ENCODE data around the gene CHDH.
A peak's percentile ranks its signal among the peaks of the same experiment; 100 is the strongest.

The CHDH gene, protein sequence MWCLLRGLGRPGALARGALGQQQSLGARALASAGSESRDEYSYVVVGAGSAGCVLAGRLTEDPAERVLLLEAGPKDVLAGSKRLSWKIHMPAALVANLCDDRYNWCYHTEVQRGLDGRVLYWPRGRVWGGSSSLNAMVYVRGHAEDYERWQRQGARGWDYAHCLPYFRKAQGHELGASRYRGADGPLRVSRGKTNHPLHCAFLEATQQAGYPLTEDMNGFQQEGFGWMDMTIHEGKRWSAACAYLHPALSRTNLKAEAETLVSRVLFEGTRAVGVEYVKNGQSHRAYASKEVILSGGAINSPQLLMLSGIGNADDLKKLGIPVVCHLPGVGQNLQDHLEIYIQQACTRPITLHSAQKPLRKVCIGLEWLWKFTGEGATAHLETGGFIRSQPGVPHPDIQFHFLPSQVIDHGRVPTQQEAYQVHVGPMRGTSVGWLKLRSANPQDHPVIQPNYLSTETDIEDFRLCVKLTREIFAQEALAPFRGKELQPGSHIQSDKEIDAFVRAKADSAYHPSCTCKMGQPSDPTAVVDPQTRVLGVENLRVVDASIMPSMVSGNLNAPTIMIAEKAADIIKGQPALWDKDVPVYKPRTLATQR

DNA sequence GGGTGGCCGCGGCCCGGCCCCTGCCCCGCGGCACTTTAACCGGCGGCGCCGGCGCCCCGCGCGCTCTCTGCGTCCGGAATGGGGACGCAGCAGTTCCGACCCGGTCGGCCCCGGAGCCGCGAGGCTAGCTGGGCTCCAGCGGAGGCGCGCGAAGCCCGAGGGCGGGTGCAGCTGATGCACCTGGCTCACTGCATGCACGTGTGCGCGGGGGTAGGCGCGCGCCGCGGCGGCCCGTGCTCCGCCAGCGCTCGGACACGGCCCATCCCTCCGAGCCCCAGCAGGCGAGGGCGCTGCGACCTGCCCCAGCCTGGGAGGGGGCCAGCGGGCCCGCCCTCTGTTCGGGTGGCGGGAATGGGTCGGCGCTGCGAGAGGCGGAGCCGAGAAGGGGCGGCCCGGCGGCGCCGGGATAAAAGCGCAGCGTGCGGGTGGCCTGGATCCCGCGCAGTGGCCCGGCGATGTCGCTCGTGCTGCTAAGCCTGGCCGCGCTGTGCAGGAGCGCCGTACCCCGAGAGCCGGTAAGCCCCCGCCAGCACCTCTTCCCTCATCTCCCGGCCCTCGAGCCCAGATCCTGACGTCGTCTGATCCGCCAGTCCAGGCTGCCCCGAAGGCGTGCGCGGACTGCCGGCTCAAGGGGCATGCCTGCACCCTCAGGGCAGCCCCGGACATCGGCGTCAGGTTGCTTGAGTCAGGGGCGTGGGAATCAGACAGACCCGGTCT, at the start of gene CHDH, which contains the start of gene IL17RB:
Gene CHDH (minus strand): TSS at position 286 of the 717 bp plus-strand sequence. CDS start 22,411 bp downstream, outside the sequence.
Gene IL17RB (plus strand): TSS at position 435 of the 717 bp plus-strand sequence. CDS start 21 bp downstream, at position 456.
- peak; percentile 18 for DNase-seq

DNA sequence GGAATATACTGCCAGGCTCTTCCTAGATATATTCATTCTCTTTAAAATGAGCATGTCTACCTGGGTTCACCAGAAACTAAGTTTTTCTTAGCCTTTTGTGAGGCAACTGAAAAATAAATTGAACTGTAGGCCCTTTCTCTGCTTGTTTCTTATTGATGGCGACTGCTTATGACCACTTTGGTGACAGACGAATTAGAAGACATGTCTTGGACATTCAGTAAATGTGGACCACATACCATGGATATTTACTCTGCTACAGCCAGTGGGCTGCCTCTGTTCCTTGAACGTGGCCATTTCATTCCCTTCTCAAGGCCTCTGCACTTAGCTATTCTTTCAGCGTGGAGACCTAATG, 46.0 kb upstream of the CHDH start:
- DNase-seq = no peak

DNA sequence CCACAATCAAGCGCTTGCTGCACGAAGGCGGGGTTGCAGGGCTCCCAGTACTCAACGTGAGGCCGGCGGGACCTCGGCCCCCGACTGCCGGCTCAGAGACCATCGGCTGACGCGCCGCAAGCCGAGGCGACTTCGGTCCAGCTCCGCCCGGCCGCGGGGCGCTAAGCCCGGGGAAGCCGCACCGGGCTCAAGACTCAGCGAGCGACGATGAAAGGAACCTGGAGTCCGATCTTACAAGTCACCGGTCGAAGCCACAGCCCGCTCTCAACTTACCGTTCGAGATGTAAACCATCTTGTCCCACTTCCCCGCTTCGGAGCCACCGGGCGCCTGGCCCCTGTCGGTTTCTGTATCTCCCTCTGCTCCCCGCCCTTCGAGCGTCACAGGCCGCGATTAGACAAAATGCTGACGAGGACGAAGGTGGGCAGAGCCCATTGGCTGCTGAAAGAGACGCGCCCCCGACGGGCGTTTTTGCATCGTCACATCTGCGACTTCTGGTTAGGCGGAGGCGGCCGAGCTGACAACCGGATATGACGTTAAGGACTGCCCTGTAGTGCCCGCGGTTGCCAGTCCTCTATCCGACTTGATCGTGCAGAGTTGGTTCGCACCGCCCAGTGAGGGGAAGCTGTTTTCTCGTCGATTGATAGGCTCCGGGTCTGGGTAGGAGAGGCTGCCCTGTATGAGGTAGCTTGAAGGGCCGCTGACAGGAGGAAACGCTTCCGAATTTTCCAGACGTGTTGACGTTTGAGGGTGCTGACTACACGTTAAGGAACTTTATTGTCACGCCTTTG, 45.5 kb upstream of the CHDH start, which contains the start of gene SELENOK:
Gene SELENOK (minus strand): TSS at position 363 of the 789 bp plus-strand sequence.
- DNase-seq = peak; percentile 95

DNA sequence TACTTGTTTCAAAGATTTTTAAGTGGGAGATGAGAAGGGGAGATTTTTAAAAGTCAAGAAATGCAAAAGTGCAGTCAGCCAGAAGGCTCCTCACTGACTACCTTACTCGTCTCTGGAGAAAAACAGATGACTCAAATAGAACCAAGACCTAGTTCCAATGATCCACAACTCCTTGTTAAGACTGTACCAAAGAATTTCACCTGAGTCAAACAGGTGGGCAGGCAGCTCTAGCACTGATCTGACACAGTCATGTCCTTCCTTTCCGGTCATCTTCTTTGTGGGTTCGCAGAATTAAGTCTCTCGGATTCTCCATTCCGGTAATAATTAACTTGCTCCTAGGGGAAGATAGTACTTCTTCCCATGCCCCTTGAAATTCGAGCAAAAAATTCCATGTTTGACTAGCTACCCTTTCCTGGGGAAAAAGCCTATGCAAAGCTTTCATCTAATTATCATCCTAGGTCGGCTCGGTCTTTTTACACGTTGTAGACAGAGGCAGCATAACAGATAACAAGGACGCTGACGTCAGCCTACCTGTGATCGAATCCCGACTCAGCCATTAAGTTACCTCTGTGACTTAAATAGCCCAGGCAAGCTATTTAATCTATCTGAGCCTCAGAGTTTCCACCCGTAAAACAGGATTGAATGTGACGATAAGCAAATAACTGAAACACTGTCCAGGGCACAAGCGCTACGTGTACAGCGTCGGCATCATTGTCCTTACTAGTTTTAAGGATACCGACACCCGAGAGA, 44.7 kb upstream of the CHDH start:
- no peak for DNase-seq

DNA sequence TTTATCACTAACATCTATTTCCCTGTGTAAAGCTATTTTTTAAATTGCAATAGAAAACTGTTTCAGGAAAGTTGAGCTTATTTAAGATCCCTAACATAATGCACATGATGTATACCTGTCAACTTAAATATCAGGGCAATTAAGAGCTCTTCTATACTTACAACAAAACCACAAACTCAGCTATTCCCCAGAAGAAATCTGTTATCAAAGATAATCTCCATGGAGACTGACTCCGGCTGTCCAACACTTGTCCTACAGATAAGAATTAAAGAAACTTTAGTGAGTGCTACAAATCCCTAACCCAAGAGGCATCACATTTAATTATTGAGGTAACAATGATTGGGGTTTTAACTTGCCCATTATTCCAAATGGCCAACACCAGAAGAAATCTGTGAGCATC, 42.0 kb upstream of the CHDH start:
- DNase-seq = no peak

DNA sequence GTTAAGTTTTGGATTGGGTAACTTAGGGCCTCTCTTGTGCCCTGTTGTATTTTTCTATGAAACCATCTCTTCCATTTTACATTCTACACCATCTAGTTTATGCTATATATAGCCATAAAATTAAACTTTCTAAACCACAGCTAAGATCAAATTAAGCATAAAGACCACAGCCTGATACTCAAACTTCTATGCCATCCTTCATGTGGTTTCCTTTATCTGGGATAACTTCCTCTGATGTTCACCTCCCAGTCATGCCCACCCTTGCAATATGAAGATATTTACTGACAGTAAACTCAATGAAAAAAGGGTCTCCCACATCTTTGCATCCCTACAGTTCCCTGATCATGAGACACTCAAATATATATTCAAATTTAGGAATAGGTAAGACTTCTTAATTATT, 41.2 kb upstream of the CHDH start:
- no peak for DNase-seq

DNA sequence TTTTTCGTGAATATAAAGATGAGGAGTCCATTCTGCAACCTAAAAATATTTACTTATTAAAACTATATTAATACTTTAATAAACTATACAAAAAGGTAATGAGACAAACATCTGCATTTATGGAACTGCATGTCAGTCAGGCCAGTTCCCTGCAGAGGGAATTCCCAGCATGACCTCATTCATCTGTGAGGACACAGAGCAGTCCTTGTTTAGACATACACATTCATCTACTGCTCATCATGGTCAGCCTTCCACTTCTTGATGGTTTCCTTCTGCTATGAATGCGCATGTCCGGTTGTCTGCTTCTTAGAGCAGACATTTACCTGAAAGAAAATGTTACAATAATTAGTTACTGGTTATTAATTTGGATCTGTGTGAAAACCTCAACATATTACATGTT, 39.0 kb upstream of the CHDH start:
- no peak for DNase-seq

DNA sequence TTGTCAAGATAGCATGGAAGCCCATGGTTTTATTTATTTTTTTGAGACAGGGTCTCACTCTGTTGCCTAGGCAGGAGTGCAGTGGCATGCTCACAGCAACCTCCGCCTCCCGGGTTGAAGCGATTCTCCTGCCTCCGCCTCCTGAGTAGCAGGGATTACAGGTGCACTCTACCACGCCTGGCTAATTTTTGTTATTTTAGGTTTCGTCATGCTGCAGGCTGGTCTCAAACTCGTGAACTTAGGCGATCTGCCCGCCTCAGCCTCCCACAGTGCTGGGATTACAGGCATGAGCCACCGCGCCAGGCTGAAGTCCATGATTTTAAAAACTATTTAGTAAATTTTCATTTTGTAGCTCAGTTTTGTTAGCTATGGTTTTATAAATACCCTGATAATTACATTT, 38.4 kb upstream of the CHDH start:
- no peak for DNase-seq

DNA sequence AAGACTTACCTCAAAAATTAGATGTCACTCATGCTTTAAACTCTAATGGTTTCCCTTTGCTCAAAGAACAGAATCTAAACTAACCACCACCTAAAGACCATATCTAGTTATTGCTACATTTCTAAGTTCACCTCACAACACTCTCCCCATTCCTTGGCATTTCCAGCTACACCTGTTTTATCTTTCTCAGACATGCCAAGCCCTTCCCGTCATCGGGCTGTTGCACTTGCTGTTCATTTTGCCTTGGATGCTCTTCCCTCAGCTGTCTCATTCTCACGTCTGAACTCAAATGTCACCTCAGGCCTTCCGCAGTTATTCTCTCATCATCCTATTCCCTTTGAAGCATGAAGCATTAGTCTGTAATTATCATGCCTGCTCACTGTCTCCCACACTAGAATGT, 36.8 kb upstream of the CHDH start:
- DNase-seq = no peak

DNA sequence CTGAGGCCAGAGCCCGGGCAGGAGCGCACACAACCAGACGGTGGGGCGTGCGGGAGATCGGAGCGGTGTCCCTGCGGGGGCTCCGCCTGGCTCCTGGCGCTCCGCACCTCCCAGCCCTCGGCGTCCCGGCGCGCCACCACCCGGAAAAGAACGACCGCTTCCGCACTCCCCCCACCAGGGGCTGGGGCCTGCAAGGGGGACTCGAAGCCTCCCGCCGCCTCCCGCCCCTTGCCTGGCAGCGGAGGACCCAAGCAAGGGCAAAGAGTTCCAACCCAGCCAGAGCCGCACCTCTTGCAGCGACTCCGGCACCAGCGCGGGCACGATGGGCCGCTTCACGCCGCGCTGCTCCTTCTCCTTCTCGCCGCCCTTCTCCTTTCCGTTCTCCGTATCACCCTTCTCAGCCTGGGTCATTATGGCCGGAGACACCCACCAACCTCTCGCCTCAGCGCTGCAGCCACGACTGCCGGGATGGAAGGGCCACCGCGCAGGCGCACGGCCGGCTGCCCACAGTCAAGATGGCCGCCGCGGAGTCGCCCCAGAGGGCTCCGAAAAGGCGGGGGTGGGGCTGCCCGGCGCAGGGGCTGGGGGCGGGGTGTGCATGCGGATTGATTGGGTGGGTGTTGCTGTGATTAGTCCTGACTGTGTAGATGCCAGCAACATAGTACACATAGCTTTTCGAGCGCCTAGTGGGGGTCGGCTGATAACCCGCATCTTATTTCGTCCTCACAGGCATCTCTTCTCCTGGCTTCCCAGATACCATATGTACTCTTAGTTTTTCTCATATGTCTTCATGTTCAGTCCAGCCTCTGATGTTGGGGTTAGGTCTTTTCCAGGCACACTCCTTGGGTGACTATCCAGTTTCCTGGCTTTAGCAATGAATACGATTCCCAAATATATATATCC, 35.7 kb upstream of the CHDH start, which contains the start of gene ACTR8:
Gene ACTR8 (minus strand): TSS at position 462 of the 903 bp plus-strand sequence. CDS start 51 bp downstream, at position 411.
- peak; percentile 77 for DNase-seq

DNA sequence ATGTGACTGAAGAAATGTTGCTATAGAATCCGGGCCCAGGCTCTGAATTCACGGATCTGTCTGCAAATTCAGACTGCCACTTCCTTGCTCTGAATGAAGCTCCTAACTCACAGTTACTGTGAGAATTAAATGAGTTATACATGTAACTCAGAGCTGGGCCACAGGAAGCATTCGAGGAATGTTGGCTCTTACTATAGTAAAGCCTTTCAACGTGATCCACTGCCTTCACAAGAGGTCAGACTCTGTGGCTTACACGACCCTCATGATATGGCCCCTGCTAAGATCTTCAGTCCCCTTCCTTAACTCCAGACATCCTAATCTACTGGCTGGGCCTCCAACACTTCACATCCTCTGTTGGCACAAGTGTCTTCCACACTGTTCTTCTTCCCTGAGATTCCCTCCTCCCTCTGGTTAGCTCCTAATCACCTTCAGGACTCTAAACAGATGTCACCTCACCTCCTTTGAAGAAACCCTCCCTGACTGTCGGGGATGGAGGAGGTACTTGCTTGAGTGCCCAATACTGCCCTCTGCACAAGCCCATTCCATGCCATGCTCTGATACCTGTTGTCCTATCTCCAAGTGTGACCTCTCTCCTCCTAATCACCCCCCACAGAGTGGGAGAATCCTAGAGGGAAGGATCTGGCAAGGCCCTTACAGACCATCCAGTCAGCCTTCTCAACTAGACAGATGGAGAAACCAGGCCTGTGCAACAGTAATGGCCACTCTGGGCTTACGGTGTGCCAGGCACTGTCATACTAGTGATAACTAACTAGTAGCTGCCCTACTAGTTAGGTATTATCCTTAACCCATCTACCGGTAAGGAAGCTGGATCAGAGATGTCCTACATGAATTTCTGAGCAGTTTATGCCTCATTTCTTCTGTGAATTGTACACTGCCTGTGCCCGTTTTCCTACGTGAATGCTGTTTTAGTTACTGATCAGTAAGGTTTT, 34.5 kb upstream of the CHDH start:
- no peak for DNase-seq

DNA sequence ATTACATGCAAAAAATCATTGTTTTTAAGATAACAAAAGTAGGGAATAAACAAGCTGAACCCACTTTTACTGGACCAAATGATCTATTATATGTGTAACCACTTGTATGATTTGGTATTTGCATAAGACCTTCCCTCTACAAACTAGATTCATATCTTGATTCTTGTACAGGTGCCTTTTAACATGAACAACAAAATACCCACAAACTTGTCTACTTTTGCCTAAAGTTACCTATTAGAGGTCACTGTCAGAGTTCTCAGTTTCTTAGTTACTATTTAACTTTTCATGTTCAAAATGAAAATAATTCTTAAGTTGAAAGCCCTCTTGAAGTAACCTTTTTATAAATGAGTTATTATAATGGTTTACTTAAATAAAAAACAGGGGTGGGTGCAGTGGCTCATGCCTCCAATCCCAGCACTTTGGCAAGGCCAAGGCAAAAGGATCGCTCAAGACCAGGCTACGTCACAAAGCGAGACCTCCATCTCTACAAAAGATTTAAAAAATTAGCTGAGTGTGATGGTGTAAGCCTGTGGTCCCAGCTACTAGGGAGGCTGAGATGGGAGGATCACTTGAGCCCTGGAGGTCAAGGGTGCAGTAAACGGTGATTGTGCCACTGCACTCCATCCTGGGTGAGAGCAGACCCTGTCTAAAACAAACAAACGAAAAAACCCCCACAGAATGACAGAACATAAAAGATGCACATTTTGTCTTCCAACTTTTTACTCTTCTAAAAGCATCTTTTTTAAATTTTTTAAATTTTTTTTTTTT, 19.7 kb upstream of the CHDH start:
- DNase-seq = no peak

DNA sequence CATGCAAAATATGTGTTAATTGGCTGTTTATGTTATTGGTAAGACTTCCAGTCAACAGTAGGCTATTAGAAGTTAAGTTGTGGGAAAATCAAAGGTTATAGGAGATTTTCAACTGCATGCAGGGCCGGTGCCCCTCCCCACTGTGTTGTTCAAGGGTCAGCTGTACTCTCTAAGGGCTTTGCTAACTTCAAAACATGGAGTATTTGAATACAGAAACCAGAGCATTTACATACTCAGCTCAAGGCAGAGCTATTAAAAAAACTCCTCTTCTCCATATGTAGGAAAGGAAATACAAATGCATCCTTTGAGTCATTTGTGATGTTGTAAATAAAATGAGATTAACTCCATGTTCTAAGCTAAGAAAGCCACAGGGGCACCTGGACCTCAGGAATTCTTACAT, 16.9 kb upstream of the CHDH start:
- DNase-seq = no peak

DNA sequence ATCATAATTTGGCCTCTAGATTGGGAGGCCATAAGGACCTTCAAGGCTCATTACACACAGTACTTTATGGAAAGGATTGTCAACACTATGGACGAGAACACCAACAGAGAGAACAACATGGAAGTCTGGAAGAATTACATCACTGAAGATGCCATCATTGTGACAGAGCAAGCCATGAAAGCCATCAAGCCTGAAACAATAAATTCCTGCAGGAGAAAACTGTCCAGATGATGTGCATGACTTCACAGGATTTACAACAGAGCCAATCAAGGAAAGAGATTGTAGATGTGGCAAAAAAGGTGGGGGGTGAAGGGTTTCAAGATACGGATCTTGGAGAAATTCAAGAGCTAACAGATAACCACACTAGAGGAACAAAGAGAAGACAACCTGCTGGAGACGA, 16.0 kb upstream of the CHDH start:
- no peak for DNase-seq

DNA sequence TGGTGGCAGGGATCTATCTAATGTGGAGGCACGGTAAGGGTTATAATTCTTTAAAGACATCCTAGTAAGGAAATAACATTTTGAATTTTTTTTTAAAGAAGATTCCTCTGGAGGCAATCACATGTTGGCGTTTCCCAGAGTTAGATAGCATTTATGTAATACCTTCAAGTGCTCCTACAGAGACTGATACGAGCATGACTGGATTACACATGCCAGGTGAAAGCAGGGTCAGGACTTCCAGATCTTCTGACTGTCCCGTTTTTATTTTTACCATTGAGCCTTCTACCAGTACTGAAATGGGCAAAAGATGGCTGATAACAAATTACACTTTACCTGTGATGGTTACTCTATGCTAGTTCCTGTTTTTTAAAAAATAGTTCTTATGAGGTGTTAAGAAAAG, 14.0 kb upstream of the CHDH start:
- no peak for DNase-seq

DNA sequence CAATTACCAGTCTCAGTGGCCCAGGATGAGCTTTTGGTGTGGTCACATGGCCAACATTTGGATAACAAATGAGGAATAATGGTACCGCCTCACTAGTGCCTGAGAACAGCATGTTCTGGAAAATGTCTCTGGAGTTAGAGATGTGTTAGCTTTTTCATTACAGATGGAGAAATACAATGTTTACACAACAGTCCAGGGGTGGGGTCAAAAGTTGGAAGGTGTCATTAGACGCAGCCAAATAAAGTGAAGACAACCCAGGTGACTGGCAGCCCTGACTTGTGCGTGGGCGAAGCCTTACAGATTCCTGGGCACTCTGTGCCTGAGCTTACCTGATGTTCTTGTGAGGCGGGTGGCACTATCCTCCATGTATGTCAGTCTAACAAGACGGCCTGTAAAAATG, 13.0 kb upstream of the CHDH start:
- DNase-seq = no peak

DNA sequence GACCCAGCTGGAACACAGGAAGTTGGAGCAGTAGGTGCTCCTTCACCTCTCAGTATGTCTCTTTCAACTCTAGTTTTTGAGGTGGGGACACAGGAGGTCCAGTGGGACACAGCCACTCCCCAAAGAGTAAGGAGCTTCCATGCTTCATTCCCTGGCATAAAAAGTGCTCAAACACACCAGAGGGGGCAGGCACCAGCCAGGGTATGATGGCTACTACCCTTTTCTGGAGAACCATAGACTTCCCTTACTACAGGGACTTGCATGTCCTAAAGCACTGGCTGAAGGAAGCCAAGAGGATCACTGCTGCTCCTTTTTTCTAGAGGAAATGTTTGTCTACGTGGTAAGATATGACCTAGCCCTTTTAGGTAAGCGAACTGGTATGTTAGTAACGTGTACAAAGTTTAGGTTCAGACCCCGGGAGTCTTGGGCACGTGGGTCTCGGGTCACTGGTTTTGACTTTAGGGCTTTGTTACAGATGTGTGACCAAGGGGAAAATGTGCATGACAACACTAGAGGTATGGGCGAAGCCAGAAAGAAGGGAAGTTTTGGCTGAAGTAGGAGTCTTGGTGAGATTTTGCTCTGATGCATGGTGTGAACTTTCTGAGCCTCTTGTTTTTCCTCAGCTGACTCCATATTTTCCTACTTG, 12.0 kb upstream of the CHDH start:
- DNase-seq = no peak

DNA sequence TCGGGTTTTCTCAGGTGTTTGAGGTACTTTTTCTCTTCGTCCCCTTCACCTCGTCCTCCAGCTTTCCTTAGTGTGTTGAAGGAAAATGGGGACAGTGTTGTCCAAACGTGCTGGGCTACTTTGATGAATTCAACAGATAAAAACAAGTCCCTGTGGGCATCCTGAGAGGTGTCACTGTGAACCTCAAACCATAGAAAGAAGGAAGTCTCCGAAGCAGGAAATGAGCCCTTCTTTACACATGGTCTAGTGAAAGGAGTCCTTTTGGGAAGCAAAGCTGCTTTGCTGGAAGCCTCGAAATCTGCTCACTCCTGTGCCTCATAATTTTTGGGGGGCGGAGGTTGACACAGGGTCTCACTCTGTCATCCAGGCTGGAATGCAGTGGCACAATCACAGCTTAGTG, 10.7 kb upstream of the CHDH start:
- no peak for DNase-seq

DNA sequence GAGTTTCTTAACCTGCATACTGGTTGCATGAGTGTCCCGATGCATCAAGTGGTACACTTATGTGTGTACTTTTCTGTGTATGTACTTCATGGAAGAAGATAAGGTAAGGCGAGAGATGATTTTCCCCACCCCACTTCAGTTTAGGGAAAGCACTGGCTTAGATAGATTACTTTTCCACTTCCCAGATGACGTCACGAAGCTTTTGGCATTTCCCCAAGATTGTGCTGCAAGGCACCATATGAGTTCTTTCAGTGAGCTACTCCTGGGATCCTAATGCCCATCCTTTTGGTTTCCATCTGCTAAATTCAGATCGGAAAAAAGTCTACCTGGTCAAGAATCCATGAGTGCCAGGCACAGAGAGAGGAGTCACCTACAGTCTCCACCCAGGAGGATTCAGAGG, 4.7 kb upstream of the CHDH start:
- no peak for DNase-seq
